Head of caudate nucleus (tissue), 42 donors: Measurements from ENCODE around the gene CKM.
"Not testable (repeated sequence)": the region's sequence is repeated elsewhere in the genome, so short reads cannot be mapped to it uniquely, and the experiment has no call there.

Source experiments
- DNase-seq, 42 donors: peaks; one replicate each; pipeline versions ENCODE4 v3.0.0 to v3.0.0-alpha.2; 2020 to 2021; ENCODE audit warnings: mixed read lengths in 7 of 42
- intact Hi-C: fragments of 100-400 bp; cut with DNase I; formaldehyde crosslinking; loops from one replicate; pipeline ENCODE4 v1.15.0; 2022

The CKM gene

GRCh38 chr19:45324349-45324907 lies 1.8 kb upstream of the CKM start:
- intact Hi-C loops: no loop called here
- no peak for DNase-seq

- intact Hi-C loops: no loop called here
- peak in 5 of 42 donors; percentile 19 to 40 (median 30) for DNase-seq
Observed at GRCh38 chr19:45323671-45324081, 1.0 kb upstream of the CKM start.

DNA sequence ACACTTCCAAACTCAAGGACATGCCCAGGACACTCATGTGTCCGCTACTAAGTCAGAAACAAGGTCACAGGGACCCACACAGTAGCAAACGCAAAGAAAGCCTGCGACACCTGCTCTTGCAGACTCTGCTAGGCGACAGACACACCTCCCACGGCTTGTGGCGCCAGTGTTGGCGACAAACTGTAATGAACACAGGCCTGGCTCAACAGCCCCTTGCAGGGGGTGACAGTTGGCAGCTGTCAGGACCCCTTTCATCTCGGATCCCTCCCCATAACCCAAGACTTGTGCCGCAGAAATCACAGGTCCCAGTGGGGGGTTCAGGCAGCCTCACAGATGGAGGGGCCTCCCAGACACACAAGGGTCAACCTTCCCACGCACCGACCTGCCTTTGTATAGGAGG lies 364 bp downstream of the CKM start:
- DNase-seq: peak in 1 of 42 donors; percentile 26
- intact Hi-C loops: no loop called here

GRCh38 chr19:45321848-45322247 lies 827 bp downstream of the CKM start:
- intact Hi-C loops: no loop called here
- DNase-seq: no peak

- peak in 15 of 42 donors; percentile 7 to 60 (median 27) for DNase-seq
- intact Hi-C loops: no loop called here
Observed at GRCh38 chr19:45320997-45321775, 1.5 kb downstream of the CKM start.

DNA sequence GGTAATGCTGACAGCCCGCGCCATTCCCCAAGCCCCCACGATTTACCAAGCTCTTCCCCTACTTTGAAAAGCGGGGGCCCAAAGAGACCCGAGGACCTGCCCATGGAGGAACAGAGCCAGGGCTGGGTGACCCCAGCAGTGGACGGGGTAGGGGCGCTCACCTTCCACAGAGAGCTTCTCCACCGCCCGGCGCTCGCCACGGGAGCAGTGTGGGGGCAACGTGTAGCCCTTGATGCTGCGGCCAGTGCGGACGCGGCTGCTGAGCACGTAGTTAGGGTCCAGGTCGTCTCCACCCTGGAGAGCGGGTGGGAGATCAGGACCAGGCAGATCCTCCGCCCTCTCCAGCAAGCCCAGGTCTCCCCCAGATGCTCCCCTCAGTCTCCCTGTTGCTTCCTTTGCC lies 7.4 kb downstream of the CKM start:
- intact Hi-C loops: no loop called here
- no peak for DNase-seq

GRCh38 chr19:45314708-45315245 lies 7.9 kb downstream of the CKM start:
- DNase-seq: no peak
- intact Hi-C loops: no loop called here

- intact Hi-C loops, DNase-seq: not testable (repeated sequence)
Observed at GRCh38 chr19:45312285-45312684, 10.4 kb downstream of the CKM start.

- intact Hi-C loops: no loop called here
- DNase-seq: no peak
Observed at GRCh38 chr19:45311621-45312020, 11.1 kb downstream of the CKM start.

DNA sequence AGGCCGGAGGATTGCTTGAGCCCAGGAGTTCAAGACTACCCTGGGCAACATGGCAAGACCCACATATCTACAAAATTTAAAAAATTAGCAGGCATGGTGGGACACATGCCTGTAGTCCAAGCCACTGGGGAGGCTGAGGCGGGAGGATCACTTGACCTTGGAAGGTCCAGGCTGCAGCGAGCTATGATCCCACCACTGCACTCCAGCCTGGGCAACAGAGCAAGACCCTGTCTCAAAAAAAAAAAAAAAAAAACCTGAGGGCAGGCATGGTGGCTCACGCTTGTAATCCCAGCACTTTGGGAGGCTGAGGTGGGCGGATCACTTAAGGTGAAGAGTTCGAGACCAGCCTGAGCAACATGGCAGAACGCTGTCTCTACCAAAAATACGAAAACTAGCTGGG lies 13.4 kb downstream of the CKM start:
- intact Hi-C loops, DNase-seq: not testable (repeated sequence)

- intact Hi-C loops: no loop called here
- DNase-seq: no peak
Observed at GRCh38 chr19:45307361-45307760, 15.3 kb downstream of the CKM start.

DNA sequence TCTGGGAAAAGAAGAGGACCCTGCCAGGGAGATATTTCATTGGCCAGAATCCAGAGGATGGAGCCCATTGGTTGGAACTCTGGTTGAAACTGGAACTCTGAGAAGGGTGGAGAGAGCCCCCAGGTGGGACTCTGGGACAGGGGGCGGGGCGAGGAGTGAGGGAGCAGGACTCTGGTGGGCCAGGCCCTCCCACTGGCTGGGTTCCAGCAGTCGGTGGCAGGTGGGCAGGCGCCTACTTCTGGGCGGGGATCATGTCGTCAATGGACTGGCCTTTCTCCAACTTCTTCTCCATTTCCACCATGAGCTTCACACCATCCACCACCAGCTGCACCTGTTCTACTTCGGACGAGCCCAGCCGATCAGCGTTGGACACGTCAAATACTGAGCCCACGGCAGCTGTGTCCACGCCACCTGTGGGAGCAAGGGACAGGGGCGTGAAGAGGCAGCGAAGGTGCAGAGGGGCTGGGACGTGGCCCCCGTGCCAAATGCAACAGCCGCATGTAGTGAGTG lies 16.1 kb downstream of the CKM start:
- no peak for DNase-seq
- intact Hi-C loops: no loop called here

DNA sequence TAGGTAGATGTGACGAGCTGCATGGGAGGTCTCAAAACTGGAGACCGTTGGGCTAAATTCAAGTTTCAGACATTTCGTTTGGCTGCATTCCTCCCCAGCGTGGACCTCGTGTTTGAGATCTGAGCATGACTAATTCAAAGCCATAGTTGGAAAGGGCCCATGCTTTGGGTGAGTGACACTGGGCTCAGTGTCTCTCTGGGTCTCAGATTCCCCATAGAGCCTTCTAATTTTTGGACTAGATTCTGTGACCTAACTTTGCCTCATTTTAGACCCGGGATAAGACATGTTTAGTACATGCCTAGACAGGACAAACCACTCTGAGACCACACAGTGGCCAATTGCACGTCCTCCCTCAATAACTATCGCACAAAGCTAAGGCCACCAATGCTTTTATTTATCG lies 16.6 kb downstream of the CKM start:
- no peak for DNase-seq
- intact Hi-C loops: no loop called here

GRCh38 chr19:45305421-45305820 lies 17.3 kb downstream of the CKM start:
- no peak for DNase-seq
- intact Hi-C loops: no loop called here

DNA sequence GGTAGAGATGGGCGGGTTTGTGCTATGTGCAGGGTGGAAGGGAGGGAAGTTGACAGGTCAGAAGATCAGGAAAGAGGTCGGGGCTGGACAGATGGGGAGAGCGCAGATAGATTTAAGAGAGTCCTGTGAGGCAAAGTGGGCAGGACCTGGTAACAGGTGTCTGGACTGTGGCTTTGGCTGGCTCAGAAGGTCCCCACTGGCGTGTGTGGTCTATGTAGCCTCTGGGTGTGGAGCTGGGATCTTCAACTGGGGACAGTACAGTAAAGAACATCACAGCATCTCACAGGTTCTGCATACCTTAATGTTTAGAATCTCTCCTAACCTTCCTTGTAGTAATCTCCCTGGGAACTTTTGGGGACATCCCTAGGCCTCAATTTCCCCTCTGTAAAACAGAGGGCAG lies 17.7 kb downstream of the CKM start:
- intact Hi-C loops: no loop called here
- no peak for DNase-seq

DNA sequence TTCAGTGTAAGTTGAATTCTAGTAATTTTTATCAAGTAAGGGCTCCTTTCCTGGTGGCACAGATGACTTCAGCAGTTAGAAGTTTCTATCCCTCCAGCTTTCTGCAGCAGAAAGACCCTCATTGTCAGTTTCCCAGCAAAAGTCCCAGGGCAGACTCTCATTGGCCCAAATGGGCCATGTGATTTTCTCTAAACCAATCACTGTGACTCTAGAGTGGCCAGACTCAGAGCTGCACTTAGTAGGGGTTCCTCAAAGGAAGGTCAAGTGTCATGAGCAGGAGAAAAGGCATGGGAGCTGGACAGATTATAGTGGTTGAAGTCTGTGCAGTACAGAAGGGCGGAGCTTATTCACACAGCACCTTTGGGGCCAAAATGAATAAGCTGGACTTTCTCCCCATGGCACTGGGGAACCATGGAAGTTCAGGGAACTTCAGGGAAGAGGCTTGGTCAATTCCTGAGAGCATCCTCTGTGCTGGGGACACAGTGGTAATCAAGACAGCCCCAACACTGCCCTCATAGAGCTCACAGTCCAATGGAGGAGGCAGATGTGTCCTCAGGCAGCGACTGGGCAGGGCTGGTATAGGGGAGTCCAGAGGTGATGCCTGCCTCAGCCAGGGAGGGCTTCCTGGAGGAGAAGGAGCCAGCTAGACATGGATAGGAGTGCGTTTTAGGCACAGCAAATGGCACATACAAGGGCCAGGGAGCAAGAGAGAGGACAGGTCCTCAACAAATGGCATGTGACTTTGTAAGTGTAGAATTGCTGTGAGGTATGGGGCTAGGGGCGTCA lies 18.3 kb downstream of the CKM start:
- no peak for DNase-seq
- intact Hi-C loops: no loop called here

DNA sequence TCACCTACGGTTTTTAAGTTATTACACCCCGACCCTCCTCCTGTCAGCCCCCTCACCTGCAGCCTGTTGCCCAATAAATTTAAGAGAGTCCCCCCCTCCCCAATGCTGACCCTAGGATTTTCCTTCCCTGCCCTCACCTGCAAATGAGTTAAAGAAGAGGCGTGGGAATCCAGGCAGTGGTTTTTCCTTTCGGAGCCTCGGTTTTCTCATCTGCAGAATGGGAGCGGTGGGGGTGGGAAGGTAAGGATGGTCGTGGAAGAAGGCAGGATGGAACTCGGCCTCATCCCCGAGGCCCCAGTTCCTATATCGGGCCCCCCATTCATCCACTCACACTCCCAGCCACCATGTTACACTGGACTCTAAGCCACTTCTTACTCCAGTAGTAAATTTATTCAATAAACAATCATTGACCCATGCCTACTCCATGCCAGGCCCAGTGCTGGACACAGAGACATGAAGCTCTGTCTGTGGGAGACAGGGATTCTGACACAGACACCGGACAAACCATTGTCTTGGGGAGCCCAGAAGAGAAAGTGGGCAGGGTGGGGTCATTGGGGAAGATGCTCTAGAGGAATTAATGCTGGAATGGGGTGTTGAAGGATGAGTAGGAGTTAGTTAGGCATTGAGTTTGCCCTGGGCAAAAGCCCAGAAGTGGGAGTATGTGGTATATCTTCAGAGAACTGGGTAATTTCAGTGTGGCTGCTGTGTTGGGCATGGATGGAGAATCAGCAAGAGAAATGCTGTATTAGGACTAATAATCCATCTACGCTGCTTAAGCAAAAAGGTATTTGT lies 19.2 kb downstream of the CKM start:
- intact Hi-C loops: no loop called here
- DNase-seq: no peak

DNA sequence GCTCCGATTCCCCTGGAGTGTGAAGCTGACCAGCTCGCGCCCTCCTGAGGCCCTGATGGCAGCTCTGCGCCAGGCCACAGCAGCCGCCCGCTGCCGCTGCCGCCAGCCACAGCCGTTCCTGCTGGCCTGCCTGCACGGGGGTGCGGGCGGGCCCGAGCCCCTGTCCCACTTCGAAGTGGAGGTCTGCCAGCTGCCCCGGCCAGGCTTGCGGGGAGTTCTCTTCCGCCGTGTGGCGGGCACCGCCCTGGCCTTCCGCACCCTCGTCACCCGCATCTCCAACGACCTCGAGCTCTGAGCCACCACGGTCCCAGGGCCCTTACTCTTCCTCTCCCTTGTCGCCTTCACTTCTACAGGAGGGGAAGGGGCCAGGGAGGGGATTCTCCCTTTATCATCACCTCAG lies 20.3 kb downstream of the CKM start:
- intact Hi-C loops: no loop called here
- no peak for DNase-seq

DNA sequence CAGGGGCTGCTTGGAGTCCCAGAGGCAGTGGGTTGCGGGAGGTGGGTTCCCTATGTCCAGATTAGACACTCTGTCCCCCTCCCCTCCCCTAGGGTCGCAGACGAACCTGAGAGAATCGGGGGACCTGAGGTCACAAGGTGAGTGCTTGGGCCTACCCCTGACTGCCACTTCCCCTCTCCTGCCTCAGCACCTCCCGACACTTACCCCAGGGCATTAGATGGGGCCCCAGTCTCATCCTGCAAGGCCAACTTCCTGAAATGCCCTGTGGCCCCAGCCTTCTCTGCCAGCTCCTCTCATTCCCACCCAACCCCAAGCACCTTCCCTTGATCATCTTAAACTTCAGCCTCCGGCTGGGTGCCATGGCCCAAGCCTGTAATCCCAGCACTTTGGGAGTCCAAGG lies 23.0 kb downstream of the CKM start:
- DNase-seq: no peak
- intact Hi-C loops: no loop called here
